ENCODE data around the gene NXN.
"Not testable (repeated sequence)": the region's sequence is repeated elsewhere in the genome, so short reads cannot be mapped to it uniquely, and the experiment has no call there.

The NXN gene

GRCh38 chr17:855569-855968 is 124.0 kb downstream of the NXN start:
- no peak for DNase-seq

- DNase-seq, result not testable (repeated sequence)
Observed at GRCh38 chr17:852850-853249, 126.7 kb downstream of the NXN start.

- DNase-seq, result no peak
Observed at GRCh38 chr17:852349-852748, 127.2 kb downstream of the NXN start.

- DNase-seq, result no peak
Observed at GRCh38 chr17:851924-852323, 127.7 kb downstream of the NXN start.

GRCh38 chr17:850851-851763 is 128.5 kb downstream of the NXN start:
- DNase-seq, result no peak

- no peak for DNase-seq
Observed at GRCh38 chr17:850086-850850, 129.3 kb downstream of the NXN start.

- no peak for DNase-seq
Observed at GRCh38 chr17:848402-848801, 131.2 kb downstream of the NXN start.

GRCh38 chr17:846901-847843 is 132.4 kb downstream of the NXN start:
- DNase-seq, result no peak

- no peak for DNase-seq
Observed at GRCh38 chr17:841313-841712, 138.3 kb downstream of the NXN start.

GRCh38 chr17:838486-838885 is 141.1 kb downstream of the NXN start:
- DNase-seq, result no peak

GRCh38 chr17:836151-836550 is 143.4 kb downstream of the NXN start:
- DNase-seq, result no peak

- not testable (repeated sequence) for DNase-seq
Observed at GRCh38 chr17:835721-836120, 143.9 kb downstream of the NXN start.

- DNase-seq, result no peak
Observed at GRCh38 chr17:835263-835662, 144.3 kb downstream of the NXN start.

GRCh38 chr17:834136-834535 is 145.4 kb downstream of the NXN start:
- DNase-seq, result no peak

GRCh38 chr17:830950-831349 is 148.6 kb downstream of the NXN start:
- no peak for DNase-seq

GRCh38 chr17:830381-830780 is 149.2 kb downstream of the NXN start:
- DNase-seq, result no peak

- DNase-seq, result not testable (repeated sequence)
Observed at GRCh38 chr17:829614-830013, 150.0 kb downstream of the NXN start.

GRCh38 chr17:828761-829160 is 150.8 kb downstream of the NXN start:
- no peak for DNase-seq

GRCh38 chr17:826778-827177 is 152.8 kb downstream of the NXN start:
- DNase-seq, result no peak

- DNase-seq, result no peak
Observed at GRCh38 chr17:825216-825615, 154.4 kb downstream of the NXN start.

GRCh38 chr17:824378-824777 is 155.2 kb downstream of the NXN start:
- DNase-seq, result no peak

- DNase-seq, result no peak
Observed at GRCh38 chr17:823501-823902, 156.1 kb downstream of the NXN start.

GRCh38 chr17:819251-819650 is 160.3 kb downstream of the NXN start:
- no peak for DNase-seq
